HUDEP-2 (cell line): Measurements from ENCODE around the gene MUCL3.
"Not testable (repeated sequence)": the region's sequence is repeated elsewhere in the genome, so short reads cannot be mapped to it uniquely, and the experiment has no call there.

Experiments used
- DNase-seq, 76 experiments: peaks; one replicate each; lab custom pipeline; 2025; ENCODE audit not compliant: unreplicated experiment in 76 of 76; lab: John Stamatoyannopoulos, UW

Gene MUCL3

DNA sequence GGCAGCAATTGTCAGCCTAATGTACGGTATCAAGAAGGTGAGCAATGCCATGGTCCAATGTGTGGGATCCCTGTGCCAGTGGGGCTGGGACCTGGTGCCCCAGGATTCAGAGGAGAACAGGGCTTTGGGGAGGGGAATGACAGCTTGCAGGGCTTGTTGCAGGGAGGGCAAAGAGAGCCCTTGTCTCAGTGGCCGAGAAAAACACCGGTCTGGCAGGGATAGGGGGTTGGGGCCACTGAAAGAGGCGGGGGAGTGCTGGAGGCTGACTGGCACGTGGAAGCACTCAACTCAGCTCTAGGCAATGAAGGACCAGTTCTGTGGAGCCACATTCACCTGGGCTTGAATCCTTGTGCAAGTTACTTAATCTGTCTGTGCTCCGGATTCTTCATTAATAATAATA lies 3.5 kb upstream of the MUCL3 start:
- DNase-seq, result no peak

DNA sequence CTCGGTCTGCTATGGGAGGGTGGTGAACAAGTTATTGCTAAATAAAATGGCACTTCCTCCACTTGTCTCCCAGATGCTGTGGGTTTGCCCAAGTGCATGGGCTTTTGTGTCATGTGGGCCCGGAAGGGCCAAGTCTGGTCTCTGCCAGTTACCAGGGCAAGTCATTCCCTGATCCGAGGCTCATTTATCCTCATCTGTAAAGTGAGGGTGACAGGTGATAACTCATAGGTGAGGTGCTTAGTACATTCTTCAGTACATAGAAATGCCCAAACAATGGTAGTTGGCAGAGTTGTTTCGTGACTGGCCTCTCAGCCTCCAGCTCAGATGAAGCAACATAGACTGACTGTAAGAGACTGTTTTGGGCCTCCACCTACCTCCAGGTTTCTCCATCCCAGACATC lies 2.0 kb upstream of the MUCL3 start:
- DNase-seq, result no peak

DNA sequence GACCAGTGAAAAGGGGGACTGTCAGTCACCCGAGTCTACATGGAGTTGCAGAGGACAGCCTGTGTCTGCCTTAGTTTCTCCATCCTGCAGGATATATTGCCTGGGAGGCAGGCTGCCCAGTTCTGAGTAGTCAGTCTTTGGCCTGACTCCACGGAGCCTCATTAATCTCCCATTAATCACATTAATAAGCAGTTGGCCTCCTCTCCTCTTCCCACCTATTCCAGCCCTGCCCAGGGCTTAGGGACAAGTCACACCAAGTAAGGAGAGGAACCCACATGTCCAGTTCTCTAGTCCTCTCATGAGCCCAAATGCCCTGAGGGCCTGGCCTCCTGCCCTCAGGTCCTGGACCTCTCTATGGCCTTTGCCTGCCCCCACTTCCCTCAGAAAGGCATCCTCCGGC lies 1.3 kb upstream of the MUCL3 start:
- DNase-seq, result no peak

DNA sequence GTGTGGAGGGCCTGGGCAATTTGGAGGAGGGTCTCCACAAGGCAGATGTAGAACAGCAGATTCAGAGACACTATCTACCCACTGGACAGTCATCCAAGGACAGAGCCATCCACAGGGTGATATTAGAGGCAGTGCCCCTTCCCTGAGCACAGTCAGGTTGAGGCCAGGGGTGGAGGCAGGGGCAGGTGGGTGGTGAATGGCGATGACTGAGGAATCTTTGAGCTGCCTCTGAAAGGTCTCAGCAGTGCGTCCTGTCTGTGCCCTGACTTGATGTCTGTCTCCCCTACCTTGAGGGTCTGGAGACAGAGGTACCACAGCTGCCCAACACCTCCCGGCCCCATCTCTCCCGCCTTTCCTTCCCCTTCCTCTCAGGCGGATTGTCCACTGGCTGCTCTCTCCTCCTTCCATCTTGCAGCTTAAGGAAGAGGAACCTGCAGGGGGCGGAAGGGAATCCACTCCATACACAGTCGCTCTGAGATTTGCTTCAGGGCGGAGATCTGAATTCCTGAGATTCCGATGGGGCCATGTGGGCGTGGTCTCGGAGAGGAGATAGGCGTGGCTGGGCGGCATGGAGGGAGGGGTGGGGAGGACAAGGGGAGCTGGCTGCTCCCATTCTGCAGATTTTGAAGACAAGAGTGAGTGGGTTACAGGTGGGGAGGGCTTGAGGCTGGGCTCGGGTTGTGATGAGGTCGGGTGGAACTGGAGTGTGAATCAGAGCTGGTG lies 1.7 kb downstream of the MUCL3 start:
- DNase-seq, result peak in 14 of 76 experiments; percentile 3 to 40 (median 15)

DNA sequence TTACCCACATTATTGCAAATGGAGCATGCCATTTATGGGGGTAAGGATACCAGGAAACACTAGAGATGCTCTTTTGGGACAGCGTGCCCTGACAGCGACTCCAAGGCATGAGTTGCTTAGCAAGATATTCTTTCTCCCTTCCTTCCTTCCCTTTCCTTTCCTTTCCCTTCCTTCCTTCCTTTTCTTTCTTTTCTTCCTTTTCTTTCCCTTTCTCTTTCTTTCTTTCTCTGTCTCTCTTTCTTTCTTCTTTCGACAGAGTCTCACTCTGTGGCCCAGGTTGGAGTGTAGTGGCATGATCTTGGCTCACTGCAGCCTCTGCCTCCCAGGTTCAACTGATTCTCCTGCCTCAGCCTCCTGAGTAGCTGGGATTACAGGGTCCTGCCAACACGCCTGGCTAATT lies 3.3 kb downstream of the MUCL3 start:
- DNase-seq, result no peak

DNA sequence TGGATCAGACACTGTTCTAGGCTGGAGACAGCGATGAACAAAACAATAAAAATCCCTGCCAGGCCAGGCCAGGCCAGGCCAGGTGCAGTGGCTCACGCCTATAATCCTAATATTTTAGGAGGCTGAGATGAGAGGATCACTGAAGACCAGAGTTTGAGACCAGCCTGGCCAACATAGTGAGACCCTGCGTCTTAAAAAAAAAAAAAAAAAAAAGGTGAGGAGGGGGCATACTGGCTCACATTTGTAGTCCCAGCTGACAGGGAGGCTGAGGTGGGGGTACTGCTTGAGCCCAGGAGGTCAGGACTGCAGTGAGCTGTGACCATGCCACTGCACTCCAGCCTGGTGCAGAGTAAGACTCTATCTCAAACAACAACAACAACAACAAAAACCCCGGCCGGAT lies 4.5 kb downstream of the MUCL3 start:
- no peak for DNase-seq

DNA sequence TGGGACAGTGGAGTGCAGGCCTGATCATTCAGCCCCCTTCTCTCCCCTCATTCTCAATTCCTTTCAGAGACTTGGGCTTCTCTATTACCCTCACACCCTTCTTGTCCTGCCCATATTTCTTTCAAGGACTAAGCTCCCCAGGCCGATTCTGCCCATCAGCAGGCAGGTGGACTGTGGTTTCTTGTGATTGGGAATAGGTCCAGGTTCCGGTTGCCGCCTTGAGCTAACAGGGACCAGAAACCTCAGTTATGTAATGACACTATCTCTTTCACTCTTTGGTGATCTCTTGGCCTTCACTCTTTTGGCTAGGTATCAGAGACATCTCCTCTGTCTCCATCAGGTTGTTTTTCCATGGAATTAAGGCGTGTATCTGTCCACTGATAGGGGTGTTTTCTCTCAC lies 6.5 kb downstream of the MUCL3 start:
- no peak for DNase-seq

DNA sequence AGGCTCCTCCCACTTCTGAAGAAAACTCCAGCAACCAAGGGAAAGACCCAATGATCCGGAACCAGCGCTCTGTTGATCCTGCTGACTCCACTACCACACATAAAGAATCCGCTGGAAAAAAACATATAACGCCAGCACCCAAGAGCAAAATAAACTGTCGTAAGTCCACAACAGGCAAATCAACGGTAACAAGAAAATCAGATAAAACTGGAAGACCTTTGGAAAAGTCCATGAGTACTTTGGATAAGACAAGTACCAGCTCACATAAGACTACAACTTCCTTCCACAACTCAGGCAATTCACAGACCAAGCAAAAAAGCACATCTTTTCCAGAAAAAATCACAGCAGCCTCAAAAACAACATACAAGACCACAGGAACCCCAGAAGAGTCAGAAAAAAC lies 8.0 kb downstream of the MUCL3 start:
- no peak for DNase-seq

DNA sequence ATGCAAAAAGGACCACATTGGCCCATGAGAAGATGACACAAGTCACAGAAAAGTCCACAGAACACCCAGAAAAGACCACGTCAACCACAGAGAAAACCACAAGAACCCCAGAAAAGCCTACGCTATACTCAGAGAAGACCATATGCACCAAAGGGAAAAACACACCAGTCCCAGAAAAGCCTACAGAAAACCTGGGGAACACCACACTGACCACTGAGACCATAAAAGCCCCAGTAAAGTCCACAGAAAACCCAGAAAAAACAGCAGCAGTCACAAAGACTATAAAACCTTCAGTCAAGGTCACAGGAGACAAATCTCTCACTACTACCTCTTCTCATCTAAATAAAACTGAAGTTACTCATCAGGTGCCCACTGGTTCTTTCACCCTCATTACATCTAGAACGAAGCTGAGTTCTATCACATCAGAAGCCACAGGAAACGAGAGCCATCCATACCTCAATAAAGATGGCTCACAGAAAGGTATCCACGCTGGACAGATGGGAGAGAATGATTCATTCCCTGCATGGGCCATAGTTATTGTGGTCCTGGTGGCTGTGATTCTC lies 11.2 kb downstream of the MUCL3 start:
- no peak for DNase-seq

DNA sequence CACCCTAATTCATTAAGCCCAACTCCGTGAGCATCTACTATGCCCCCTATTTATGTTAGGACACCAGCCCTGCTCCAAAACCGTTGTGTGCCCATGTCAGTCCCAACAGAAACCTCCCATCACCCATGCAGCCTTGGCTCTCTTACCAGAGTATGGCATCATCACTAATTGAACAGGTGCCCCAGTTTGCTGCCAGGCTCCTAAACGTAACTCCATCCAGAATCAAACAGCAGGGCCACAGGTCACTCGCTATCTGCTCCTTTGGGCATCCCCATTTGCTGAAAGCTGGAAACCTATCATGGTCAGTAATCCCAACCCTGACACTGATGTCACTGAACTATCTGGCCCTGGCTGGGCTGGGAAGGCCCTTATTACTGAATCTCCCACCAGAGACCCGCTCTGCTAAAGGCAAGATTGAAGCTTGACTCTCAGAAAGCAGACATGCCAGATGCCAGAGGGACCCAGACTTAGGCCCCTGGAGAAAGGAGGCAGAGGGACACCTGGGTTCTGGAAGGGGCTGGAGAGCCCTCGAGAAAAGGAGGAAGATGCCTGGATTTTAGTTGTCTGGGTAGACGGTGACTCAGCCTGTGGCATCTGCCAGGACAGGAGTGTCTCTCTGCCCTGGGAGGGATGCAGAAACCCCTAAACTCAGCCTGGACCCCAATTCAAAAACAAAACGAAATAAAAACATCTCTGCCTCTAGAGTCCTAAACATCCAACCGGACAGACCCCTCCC lies 14.0 kb downstream of the MUCL3 start:
- no peak for DNase-seq

DNA sequence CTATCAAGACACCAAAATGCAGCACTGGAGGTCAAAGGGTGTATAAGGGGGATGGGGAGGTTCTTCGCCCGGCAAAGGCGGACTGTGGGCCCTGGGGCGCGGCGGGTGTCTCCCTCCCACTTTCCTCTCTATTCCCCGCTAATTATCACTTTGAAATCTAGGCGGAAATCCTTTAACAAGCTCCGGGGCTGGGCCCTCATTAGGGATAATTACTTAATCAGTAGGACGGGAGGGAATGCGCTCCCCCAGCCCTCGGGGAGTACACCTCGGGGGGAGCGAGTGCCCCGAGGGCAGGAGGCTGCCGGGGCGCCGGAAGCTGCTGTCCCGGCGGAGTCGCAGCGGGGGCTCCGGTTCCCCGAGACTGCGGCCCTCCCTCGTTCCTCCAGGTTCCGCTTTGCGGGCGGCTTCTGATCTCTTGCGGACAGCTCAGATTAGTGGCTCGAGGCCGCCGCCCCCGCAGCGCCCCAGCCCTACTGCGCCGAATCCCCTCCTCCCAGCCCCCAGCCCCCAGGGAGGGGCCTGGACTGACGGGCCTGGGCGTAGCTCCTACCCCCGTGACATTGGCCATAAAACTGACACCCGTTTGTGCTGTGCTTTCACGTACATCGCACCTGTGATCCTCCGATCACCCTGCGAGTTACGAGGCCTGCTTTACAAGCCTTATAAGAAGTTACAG lies 14.7 kb downstream of the MUCL3 start:
- DNase-seq, result peak in 56 of 76 experiments; percentile 10 to 72 (median 34)

DNA sequence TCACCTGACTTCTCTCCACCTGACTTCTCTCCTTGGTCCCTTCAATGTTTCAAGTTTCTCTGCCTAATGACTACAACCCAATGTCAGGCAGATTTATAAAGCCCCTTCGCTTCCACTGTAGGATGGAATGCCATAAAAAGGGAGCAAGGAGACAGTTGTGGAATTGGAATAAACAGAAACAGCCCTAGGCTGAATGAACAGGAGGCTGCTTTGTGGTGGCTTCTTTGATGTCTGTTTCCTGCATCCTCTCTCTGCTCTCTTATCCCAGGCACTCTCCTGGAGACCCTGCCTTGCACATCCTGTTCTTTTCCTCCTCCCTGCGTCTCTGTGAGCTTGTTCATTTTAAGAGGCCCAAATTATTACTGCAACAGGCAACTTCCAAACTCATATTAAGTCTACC lies 16.9 kb downstream of the MUCL3 start:
- DNase-seq, result no peak

DNA sequence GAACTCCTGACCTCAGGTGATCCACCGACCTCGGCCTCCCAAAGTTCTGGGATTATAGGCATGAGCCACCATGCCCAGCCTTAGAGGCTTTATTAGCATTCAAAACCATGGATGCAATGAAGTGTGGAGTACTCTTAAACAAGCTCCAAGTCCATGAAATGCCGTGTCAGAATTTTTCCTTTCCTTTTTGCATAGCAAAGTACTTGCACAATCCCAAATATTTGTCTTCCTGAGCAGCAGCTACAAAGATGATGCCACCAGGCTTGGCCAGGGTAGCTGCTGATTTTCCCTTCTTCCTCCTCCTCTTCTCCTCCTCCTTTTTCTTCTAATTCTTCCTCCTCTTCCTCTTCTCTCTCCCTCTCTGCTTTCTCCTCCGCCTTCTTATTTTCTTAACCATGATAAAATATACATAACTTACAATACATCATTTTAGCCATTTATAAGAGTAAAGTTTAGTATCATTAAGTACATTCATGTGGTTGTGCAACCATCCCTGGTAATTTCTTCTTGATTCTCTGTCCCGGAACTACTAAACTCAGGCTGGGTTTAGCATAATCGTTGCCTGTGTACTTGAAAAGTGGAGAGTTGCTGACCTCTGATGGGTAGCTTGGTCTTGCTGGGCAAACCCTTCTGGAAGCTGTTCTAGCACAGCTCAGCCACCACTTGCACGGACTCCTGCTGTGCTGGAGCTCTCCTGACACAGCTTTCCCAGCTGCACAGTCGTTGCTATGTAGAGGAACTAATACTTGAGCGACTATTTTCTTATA lies 20.3 kb downstream of the MUCL3 start:
- no peak for DNase-seq

DNA sequence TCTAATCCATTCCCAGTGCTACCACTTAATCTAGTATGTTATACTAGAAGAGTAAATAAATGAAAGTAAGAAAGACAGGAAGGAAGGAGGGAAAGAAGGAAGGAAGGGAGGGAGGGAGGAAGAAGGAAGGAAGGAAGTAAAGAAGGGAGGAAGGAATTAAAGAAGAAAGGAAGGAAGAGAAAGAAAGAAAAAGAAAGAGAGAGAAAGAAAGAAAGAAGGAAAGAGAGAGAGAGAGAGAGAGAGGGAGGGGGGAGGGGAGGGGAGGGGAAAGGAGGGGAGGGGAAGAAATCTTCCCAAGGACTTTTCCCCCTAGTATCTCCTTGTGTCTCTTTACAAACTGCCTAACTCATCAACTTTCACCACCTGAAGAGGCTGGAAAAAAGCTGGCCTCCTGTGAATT lies 21.9 kb downstream of the MUCL3 start:
- DNase-seq, result no peak

DNA sequence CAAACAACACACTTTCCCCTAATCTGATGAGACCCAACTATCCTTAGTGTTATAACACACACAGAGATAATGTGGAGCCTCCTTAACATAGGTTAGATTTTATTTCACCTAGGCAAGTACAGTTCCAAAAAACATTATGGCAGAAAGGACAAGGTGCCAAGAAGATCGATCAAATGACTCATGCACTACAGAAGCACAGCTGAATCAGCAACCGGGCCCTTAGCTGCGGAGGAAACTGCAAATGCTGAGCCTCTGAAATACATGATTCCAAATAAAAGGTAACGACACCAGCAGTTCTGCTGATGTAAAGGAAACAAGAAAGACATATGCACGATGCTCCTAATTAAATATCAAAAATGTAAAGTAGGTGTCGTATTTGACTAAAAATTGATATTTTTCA lies 22.9 kb downstream of the MUCL3 start:
- no peak for DNase-seq

DNA sequence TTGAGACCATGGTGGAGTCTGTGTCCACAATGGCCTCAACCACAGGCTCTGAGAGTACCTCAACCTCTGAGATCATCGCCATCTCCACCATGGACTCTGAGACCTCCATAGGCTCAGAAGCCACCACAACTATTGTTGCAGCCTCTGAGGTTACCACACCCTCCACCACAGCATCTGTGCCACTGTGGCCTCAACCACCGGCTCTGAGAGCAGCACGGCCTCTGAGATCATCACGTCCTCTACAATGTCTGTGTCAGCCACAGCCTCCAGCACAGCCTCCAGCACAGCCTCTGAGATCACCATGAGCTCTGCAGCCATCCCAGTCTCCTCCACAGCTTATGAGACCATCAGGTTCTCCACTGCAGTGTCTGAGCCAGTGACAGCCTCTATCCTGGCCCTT lies 23.3 kb downstream of the MUCL3 start:
- no peak for DNase-seq

DNA sequence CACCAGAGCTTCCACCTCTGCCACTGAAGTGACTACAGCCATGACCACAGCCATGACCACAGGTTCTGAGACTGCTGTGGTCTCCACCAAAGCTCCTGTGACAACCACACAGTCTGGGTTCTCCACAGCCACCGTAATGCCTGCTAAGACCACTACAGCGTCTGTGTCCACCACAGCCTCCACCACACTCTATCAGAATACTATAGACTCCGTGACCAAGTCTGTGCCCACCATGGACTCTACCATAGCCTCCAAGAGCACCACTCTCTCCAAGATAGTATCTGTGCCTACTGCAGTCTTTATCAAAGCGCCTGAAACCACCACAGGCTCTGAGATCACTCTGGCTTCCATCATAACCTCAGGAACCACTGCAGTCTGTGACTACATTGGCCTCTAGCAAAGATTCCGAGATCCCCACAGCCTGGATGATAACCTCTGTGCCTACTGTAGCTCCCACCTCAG lies 24.4 kb downstream of the MUCL3 start:
- no peak for DNase-seq

DNA sequence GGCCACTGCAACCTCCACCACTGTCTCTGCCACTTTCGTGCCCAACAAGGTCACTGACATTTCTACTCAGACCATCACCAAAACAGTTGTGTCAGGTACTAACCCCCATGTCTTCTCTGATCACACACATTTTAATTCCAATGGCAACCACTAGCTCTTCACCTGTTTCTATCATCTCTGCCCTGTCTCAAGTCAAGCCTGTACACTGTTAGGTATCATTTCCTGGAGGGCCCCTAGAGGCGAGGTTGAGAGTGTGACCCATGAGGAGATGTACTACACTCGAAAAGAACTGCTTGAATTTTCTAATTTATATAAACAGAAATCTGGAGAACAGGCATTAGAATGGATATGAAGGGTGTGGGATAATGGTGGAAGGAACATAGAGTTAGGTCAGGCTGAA lies 25.4 kb downstream of the MUCL3 start:
- no peak for DNase-seq

DNA sequence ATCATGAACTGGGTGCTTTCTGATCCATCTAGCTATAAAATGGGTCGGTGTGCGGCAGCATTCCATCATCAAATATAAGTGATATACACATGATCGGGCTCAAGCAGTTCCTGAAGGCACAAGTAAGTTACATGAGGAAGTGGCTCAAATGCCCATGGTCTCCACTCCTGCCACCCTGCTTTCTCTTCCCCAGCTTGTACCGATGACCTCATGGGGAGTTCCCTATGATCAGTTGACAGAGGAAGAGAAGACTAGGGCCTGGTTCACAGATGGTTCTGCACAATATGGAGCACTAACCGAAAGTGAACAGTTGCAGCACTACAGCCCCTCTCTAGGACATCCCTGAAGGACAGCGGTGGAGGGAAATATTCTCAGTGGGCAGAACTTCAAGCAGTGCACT lies 28.4 kb downstream of the MUCL3 start:
- DNase-seq, result not testable (repeated sequence)

DNA sequence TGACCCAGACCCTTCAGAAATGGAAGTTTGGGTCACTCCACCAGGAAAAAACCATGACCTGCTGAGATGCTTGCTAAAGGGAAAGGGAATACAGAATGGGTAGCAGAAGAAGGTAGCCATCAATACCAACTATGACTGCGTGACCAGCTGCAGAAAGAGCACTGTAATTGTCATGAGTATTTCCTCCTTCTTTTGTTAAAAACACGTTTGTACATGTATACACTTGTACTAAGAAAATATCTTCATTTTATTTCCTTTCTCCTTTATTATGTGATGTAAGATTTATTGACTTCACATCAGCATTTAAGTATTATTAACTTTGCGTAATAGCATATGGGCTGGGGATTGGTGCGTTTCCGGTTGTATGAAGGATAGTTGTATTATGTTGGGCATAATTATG lies 30.2 kb downstream of the MUCL3 start:
- DNase-seq, result no peak

DNA sequence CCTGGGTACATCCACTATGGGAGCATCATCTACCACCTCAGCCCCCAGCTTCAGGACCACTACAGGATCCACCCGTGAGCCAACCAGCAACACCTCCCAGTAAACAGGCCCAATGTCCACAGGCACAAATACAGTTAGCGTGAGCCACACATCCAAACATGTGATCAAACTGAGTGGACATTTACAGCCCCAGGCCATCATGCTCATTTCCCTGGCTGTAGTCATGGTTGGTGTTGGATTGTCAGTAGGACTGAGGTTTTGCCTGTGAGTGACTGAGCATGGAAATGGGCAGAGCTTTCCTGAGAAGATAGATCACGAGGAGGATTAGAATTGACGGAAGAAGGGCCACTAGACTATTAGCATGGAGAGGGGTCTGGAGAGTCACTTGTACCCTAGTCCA lies 32.0 kb downstream of the MUCL3 start:
- no peak for DNase-seq
